Right lobe of liver (tissue), 6 donors: Measurements from ENCODE around the gene PILRA. TPM values are rescaled to one million over a fixed set of nuclear protein-coding genes. Genes with fewer than 3 reads are reported as not detected.

Experiments
- ATAC-seq, 4 donors: fragments of 200-7000 bp; cut with Tn5 transposase; one replicate each; pipeline ENCODE4 v1.9.1; 2020; ENCODE audit warnings: mild to moderate bottlenecking in 4 of 4, moderate library complexity in 4 of 4
- DNase-seq, 3 donors: peaks; one replicate each; pipeline ENCODE4 v3.0.0-alpha.2; 2020
- H3K27ac ChIP-seq, 3 donors: fragments of 200-600 bp; one replicate each; pipeline ENCODE4 v1.8.0; 2022
- H3K27me3 ChIP-seq, 2 donors: fragments of 200-600 bp; one replicate each; pipeline ENCODE4 v1.8.0; 2022
- H3K36me3 ChIP-seq, 4 donors: fragments of 200-600 bp; sonication (generic) in 1 of 4; one replicate each; pipeline versions ENCODE4 v1.5.1 to v1.8.0; 2017 to 2022; ENCODE audit warnings: control low read depth in 1 of 4
- H3K4me1 ChIP-seq, 4 donors: fragments of 200-600 bp; sonication (generic) in 1 of 4; one replicate each; pipeline versions ENCODE4 v1.5.1 to v1.8.0; 2017 to 2022; ENCODE audit warnings: control low read depth in 1 of 4
- H3K4me3 ChIP-seq, 3 donors: fragments of 200-600 bp; one replicate each; pipeline ENCODE4 v1.8.0; 2022
- H3K9me3 ChIP-seq, 4 donors: fragments of 200-600 bp; sonication (generic) in 1 of 4; one replicate each; pipeline versions ENCODE4 v1.5.1 to v1.8.0; 2017 to 2022; ENCODE audit warnings: control low read depth in 1 of 4
- POLR2A ChIP-seq: fragments of 450-650 bp; IDR thresholded peaks from one replicate; pipeline ENCODE4 v1.6.1; 2017; ENCODE audit warnings: antibody characterized with exemption, mild to moderate bottlenecking
- WGBS: methylation state at CpG from one replicate; pipeline ENCODE4 v1.1.6; 2018; ENCODE audit warnings: low coverage, low lambda C conversion rate; ENCODE audit not compliant: insufficient coverage; ENCODE audit errors: missing lambda C conversion rate; 5-methylcytosine and 5-hydroxymethylcytosine counted together
- intact Hi-C, 2 donors: fragments of 100-400 bp; cut with DNase I; formaldehyde crosslinking; loops; one replicate each; pipeline versions ENCODE4 v1.11.2 to v1.14.1; 2022
- total RNA-seq, 6 experiments: library from RNA; depleted of rRNA in 2 of 6; stranded (reverse); fragments of >200 nt in 2 of 6; fragmentation: NEBNext Ultra II Directional in 3 of 6; extraction: Animal tissue kit (Norgen Biotek cat#: 25700) in 3 of 6; gene quantifications; one replicate each; pipeline versions ENCODE4 v1.1.0 to v1.2.4, GENCODE V29; 2016 to 2023
- TF ChIP-seq, protein P1 (sequence below), 4 donors: fragments of 200-600 bp in 3 of 4; fragments of 450-650 bp in 1 of 4; IDR thresholded peaks; one replicate each; pipeline versions ENCODE4 v1.5.1 to v1.8.0; 2016 to 2022; ENCODE audit warnings: antibody characterized with exemption in 4 of 4, mild to moderate bottlenecking in 2 of 4
- donor health status: DM: no; HTN: yes; CAD: no.
- donor health status: DM: no; HTN: no; CAD: no.
- donor health status: DM: no; HTN: no; CAD: no.
- donor health status: DM: no; HTN: yes; CAD: no.
- donor health status: DM: no; HTN: yes; CAD: no.

PILRA gene
- total RNA-seq, 6 experiments from 2014 or later: 1.4 to 7.1 (median 4.0) TPM

DNA sequence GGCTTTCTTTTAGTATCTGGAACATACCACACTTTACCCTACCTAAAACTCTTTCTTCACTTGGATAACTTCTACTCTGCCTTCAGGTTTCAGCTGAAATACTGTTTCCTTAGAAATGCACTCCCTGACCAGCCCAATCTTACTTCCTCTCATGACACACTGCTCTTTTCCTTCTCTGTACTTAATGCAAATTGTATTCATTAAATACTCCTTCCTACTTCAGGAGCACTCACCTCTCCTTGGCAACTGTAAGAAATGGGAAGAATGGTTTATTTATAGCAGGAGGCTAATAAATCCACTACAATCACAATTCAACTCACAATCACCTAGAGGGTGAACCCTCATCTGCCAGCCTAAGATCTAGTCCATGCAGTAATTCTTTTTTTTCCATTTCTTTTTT is 40.1 kb downstream of the PILRA start:
- no peak for DNase-seq
- no peak for ATAC-seq
- Histone ChIP-seq H3K27me3 (no peaks in the 10 kb centered on the region), H3K9me3 (no peaks in the 10 kb centered on the region), H3K27ac (no peak overlapping the region), H3K4me3 (no peak overlapping the region), H3K4me1 (no peaks in the 10 kb centered on the region), H3K36me3 (no peaks in the 10 kb centered on the region)
- TF ChIP-seq POLR2A: no peak
- intact Hi-C loops: no loop called here

DNA sequence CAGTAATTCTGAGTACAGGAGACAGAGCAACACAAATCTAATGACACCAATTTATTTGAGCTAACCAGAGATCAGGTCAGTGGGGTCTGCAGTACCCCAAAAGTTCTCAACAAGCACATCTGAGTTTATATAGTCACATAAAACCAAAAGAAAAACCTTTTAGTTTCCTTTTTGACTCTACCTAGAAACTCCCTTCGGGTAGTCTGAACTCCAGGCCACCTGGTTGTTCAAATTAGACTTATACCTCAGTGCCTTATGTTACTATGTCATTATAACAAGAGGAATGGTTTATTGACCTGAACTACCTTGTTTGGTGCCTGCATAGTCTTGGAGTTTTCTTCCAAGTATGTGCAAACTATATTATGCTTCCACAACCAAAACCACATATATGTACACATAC is 40.6 kb downstream of the PILRA start:
- DNase-seq (no peak), ATAC-seq (no peak)
- H3K27me3 ChIP-seq: no peaks in the 10 kb centered on the region
- H3K4me1 ChIP-seq: no peaks in the 10 kb centered on the region
- no peak overlapping the region for H3K4me3 ChIP-seq
- no peaks in the 10 kb centered on the region for H3K9me3 ChIP-seq
- TF ChIP-seq, protein P1, sequence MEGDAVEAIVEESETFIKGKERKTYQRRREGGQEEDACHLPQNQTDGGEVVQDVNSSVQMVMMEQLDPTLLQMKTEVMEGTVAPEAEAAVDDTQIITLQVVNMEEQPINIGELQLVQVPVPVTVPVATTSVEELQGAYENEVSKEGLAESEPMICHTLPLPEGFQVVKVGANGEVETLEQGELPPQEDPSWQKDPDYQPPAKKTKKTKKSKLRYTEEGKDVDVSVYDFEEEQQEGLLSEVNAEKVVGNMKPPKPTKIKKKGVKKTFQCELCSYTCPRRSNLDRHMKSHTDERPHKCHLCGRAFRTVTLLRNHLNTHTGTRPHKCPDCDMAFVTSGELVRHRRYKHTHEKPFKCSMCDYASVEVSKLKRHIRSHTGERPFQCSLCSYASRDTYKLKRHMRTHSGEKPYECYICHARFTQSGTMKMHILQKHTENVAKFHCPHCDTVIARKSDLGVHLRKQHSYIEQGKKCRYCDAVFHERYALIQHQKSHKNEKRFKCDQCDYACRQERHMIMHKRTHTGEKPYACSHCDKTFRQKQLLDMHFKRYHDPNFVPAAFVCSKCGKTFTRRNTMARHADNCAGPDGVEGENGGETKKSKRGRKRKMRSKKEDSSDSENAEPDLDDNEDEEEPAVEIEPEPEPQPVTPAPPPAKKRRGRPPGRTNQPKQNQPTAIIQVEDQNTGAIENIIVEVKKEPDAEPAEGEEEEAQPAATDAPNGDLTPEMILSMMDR (IDR thresholded peaks at IDR 0.05): no peak
- TF ChIP-seq POLR2A: no peak
- no peak overlapping the region for H3K27ac ChIP-seq
- H3K36me3 ChIP-seq: no peaks in the 10 kb centered on the region
- 88% methylated on average over 1 of the region's 1 CpG for WGBS
- intact Hi-C loops: no loop called here

DNA sequence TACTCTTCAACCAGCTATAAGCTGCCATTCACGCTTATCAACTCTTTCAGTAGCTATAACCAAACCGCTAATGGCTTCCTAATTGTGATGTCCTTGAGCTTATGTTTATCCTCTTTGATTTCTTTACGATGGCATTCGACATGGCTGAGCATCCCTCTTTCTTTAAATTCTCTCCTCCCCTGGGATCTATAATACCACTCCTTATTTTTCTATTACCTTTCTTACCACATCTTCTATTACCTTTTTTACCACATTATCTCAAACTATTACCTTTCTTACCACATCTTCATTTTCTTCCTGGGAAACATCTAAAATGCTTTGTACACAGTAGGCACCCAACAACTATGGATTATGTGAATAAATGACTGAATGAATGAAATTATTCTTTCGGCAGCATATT is 42.2 kb downstream of the PILRA start:
- Histone ChIP-seq H3K4me1 (no peaks in the 10 kb centered on the region), H3K9me3 (no peaks in the 10 kb centered on the region), H3K36me3 (no peaks in the 10 kb centered on the region), H3K27ac (no peak overlapping the region), H3K27me3 (no peaks in the 10 kb centered on the region), H3K4me3 (no peak overlapping the region)
- DNase-seq (no peak), ATAC-seq (no peak)
- TF ChIP-seq, protein P1 (IDR thresholded peaks at IDR 0.05): no peak
- TF ChIP-seq POLR2A: no peak
- WGBS: 88% methylated on average over 5 of the region's 5 CpGs
- intact Hi-C loops: no loop called here

DNA sequence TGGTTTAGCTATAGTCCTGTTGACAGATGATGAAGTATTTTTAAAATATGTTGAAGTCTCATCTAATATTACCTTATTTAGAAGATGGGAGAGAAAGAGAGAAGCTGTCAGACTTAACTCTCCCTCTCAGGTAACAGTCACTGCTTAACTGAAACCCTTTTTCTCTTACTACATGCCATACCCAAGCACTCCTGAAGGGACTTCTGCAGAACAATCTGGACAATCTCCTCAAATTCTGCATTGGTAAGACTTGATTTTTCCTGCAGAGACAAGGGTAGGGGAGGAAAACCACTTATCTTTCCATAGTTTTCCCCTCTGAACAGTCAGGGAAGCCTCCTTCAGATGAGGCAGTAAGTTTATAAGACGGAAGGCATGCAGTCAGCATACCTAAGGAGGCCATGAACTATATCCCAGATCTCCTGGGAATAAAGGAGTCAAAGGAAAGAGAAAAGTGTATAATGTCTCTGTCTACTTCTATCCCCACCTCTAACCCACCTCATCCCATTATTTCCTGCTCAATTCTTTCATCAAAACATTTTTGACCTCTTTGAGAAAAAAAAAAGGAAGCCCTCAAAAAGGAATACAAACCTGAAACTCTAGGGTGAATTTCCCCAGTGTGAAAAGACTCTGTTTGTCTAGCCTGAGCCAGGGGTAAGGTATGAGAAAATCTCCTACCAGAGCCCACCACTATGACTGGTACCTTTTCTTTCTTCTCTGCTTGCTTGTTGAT is 45.8 kb downstream of the PILRA start:
- no peaks in the 10 kb centered on the region for H3K4me1 ChIP-seq
- intact Hi-C loops: no loop called here
- H3K36me3 ChIP-seq: no peaks in the 10 kb centered on the region
- TF ChIP-seq POLR2A: no peak
- TF ChIP-seq, protein P1 (IDR thresholded peaks at IDR 0.05): no peak
- H3K9me3 ChIP-seq: no peaks in the 10 kb centered on the region
- DNase-seq (no peak), ATAC-seq (no peak)
- H3K27ac ChIP-seq: no peak overlapping the region
- WGBS: 83% methylated on average over 1 of the region's 1 CpG
- H3K4me3 ChIP-seq: no peak overlapping the region
- H3K27me3 ChIP-seq: no peaks in the 10 kb centered on the region

DNA sequence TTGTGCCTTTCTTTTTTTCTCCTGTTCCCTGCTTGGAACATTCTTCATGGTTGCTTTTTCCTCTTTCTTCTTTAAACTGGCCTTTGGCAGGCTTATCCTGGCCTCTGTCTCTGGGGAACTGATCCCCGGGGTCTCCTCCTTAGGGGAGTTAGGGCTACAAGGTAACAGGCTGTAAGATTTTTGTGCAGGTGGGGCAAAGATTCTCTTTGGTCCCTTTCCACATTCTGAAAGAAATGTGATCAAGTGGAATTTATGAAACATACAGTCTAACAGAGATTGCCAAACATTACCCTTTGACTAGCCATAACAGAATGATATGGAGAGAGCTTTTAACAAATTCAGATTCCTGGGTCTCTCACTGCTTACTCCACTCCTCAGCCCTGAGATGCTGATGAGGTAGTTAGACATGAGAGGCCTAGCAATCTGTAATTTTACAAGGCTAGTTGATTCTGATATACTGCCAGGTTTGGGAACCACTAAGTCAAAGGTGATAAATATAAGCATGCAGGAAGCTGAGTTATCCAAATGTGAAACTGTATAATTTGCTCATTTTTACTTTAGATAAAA is 46.5 kb downstream of the PILRA start:
- Histone ChIP-seq H3K27me3 (no peaks in the 10 kb centered on the region), H3K27ac (no peak overlapping the region), H3K4me1 (no peaks in the 10 kb centered on the region), H3K36me3 (no peaks in the 10 kb centered on the region), H3K4me3 (no peak overlapping the region), H3K9me3 (no peaks in the 10 kb centered on the region)
- WGBS: 100% methylated on average over 1 of the region's 1 CpG
- DNase-seq: no peak
- intact Hi-C loops: no loop called here
- no peak for ATAC-seq
- no peak for TF ChIP-seq POLR2A
- TF ChIP-seq, protein P1 (IDR thresholded peaks at IDR 0.05): no peak
